ENCODE results near the gene MTCL1.

The MTCL1 gene

DNA sequence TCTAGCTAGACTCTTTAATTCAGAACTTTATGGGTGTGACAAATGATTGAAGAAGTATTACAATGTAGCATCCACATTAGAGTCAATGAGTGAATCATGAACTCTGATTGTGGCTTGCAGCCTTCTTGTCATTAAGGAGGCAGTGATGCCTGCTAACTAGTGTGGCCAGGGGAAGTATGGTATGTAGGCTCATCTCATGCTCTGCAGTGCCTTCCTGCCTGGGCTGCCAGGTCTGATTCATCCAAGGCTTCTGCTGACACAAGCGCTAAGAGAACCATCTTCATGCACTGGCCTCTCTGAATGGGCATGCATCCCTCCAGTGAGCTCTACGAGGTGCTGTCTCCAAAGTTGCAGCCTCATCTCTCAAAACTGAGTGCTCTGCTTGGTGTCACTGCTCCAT lies 144.3 kb downstream of the MTCL1 start:
- no peaks in the 10 kb centered on the region for H3K4me1 ChIP-seq (ENCODE audit: control insufficient read depth, low read depth, low read length)
- H3K9me3 ChIP-seq (ENCODE audit: control insufficient read depth, low read depth, low read length): no peaks in the 10 kb centered on the region
- no peaks in the 10 kb centered on the region for H3K36me3 ChIP-seq (ENCODE audit: control insufficient read depth, low read depth, low read length)
- H3K9ac ChIP-seq (ENCODE audit: low read length): no peak overlapping the region
- no peaks in the 10 kb centered on the region for H3K27me3 ChIP-seq (ENCODE audit: control insufficient read depth, insufficient read depth, low read length)
- H3K27ac ChIP-seq (ENCODE audit: low read length): no peak overlapping the region
- H3K4me3 ChIP-seq (ENCODE audit: low read length): no peak overlapping the region

DNA sequence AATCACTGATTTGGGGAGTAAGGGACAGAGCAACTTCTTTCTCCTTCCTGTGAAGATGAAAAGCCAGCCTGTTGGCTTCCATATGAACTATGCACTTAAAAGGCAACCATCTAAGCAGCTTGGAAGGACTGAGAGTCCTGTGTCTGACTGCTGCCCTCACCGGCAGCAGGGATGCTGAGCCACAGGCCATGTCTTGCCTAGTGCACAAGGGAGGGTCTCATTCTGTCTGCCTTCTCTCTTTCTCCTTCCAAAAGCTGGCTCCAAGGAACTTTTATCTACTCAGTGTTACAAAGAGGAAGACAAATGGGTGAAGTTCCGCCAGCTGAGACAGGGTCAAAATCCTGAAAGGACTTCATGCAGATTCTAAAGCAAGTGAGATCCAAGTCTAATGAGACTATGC lies 146.3 kb downstream of the MTCL1 start:
- H3K36me3 ChIP-seq (ENCODE audit: control insufficient read depth, low read depth, low read length): no peaks in the 10 kb centered on the region
- H3K4me3 ChIP-seq (ENCODE audit: low read length): no peak overlapping the region
- H3K4me1 ChIP-seq (ENCODE audit: control insufficient read depth, low read depth, low read length): peaks cover 3% of the 10 kb centered on the region
- H3K9me3 ChIP-seq (ENCODE audit: control insufficient read depth, low read depth, low read length): no peaks in the 10 kb centered on the region
- H3K27me3 ChIP-seq (ENCODE audit: control insufficient read depth, insufficient read depth, low read length): no peaks in the 10 kb centered on the region
- no peak overlapping the region for H3K27ac ChIP-seq (ENCODE audit: low read length)
- H3K9ac ChIP-seq (ENCODE audit: low read length): no peak overlapping the region

DNA sequence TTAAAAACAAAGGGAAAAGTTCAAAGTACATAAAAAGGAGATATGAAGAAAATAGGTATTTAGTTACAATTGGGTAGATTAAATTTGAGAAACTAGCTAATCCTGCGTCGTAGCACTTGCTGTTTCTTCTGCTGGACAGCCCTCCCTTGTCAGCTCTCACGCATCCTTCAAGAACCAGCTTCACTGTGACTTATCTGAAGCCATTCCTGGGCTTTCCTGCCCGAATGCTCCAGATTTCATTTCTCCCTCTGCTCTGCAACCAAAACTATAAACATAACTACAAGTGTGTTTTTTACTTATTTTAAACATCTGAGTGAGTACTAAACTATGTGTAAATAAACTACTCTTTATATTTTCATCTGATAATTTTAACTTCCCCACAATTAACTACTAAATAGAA lies 149.2 kb downstream of the MTCL1 start:
- no peak overlapping the region for H3K27ac ChIP-seq (ENCODE audit: low read length)
- H3K4me3 ChIP-seq (ENCODE audit: low read length): no peak overlapping the region
- H3K9me3 ChIP-seq (ENCODE audit: control insufficient read depth, low read depth, low read length): no peaks in the 10 kb centered on the region
- H3K9ac ChIP-seq (ENCODE audit: low read length): no peak overlapping the region
- H3K36me3 ChIP-seq (ENCODE audit: control insufficient read depth, low read depth, low read length): no peaks in the 10 kb centered on the region
- H3K4me1 ChIP-seq (ENCODE audit: control insufficient read depth, low read depth, low read length): peaks cover 3% of the 10 kb centered on the region
- H3K27me3 ChIP-seq (ENCODE audit: control insufficient read depth, insufficient read depth, low read length): no peaks in the 10 kb centered on the region

GRCh38 chr18:8854962-8855361 lies 149.6 kb downstream of the MTCL1 start:
- H3K4me1 ChIP-seq (ENCODE audit: control insufficient read depth, low read depth, low read length): peaks cover 3% of the 10 kb centered on the region
- no peak overlapping the region for H3K27ac ChIP-seq (ENCODE audit: low read length)
- no peaks in the 10 kb centered on the region for H3K36me3 ChIP-seq (ENCODE audit: control insufficient read depth, low read depth, low read length)
- H3K4me3 ChIP-seq (ENCODE audit: low read length): no peak overlapping the region
- no peak overlapping the region for H3K9ac ChIP-seq (ENCODE audit: low read length)
- no peaks in the 10 kb centered on the region for H3K27me3 ChIP-seq (ENCODE audit: control insufficient read depth, insufficient read depth, low read length)
- H3K9me3 ChIP-seq (ENCODE audit: control insufficient read depth, low read depth, low read length): no peaks in the 10 kb centered on the region

GRCh38 chr18:8856212-8856611 lies 150.9 kb downstream of the MTCL1 start:
- Histone ChIP-seq H3K27me3 (ENCODE audit: control insufficient read depth, insufficient read depth, low read length) (no peaks in the 10 kb centered on the region), H3K27ac (ENCODE audit: low read length) (no peak overlapping the region), H3K9me3 (ENCODE audit: control insufficient read depth, low read depth, low read length) (no peaks in the 10 kb centered on the region), H3K9ac (ENCODE audit: low read length) (no peak overlapping the region), H3K4me1 (ENCODE audit: control insufficient read depth, low read depth, low read length) (peaks cover 3% of the 10 kb centered on the region), H3K4me3 (ENCODE audit: low read length) (no peak overlapping the region), H3K36me3 (ENCODE audit: control insufficient read depth, low read depth, low read length) (no peaks in the 10 kb centered on the region)

GRCh38 chr18:8856769-8857393 lies 151.5 kb downstream of the MTCL1 start:
- Histone ChIP-seq H3K36me3 (ENCODE audit: control insufficient read depth, low read depth, low read length) (no peaks in the 10 kb centered on the region), H3K9me3 (ENCODE audit: control insufficient read depth, low read depth, low read length) (no peaks in the 10 kb centered on the region), H3K4me3 (ENCODE audit: low read length) (no peak overlapping the region), H3K4me1 (ENCODE audit: control insufficient read depth, low read depth, low read length) (peaks cover 3% of the 10 kb centered on the region), H3K27ac (ENCODE audit: low read length) (no peak overlapping the region), H3K27me3 (ENCODE audit: control insufficient read depth, insufficient read depth, low read length) (no peaks in the 10 kb centered on the region), H3K9ac (ENCODE audit: low read length) (no peak overlapping the region)

- no peaks in the 10 kb centered on the region for H3K27me3 ChIP-seq (ENCODE audit: control insufficient read depth, insufficient read depth, low read length)
- H3K9ac ChIP-seq (ENCODE audit: low read length): no peak overlapping the region
- no peaks in the 10 kb centered on the region for H3K9me3 ChIP-seq (ENCODE audit: control insufficient read depth, low read depth, low read length)
- no peaks in the 10 kb centered on the region for H3K36me3 ChIP-seq (ENCODE audit: control insufficient read depth, low read depth, low read length)
- no peak overlapping the region for H3K27ac ChIP-seq (ENCODE audit: low read length)
- peaks cover 3% of the 10 kb centered on the region for H3K4me1 ChIP-seq (ENCODE audit: control insufficient read depth, low read depth, low read length)
- no peak overlapping the region for H3K4me3 ChIP-seq (ENCODE audit: low read length)
Measured at GRCh38 chr18:8857806-8858205, 152.4 kb downstream of the MTCL1 start.

GRCh38 chr18:8858888-8859511 lies 153.6 kb downstream of the MTCL1 start:
- Histone ChIP-seq H3K27ac (ENCODE audit: low read length) (no peak overlapping the region), H3K4me1 (ENCODE audit: control insufficient read depth, low read depth, low read length) (peaks cover 3% of the 10 kb centered on the region), H3K4me3 (ENCODE audit: low read length) (no peak overlapping the region), H3K9ac (ENCODE audit: low read length) (no peak overlapping the region), H3K27me3 (ENCODE audit: control insufficient read depth, insufficient read depth, low read length) (no peaks in the 10 kb centered on the region), H3K9me3 (ENCODE audit: control insufficient read depth, low read depth, low read length) (no peaks in the 10 kb centered on the region), H3K36me3 (ENCODE audit: control insufficient read depth, low read depth, low read length) (no peaks in the 10 kb centered on the region)

- Histone ChIP-seq H3K9me3 (ENCODE audit: control insufficient read depth, low read depth, low read length) (no peaks in the 10 kb centered on the region), H3K27ac (ENCODE audit: low read length) (no peak overlapping the region), H3K36me3 (ENCODE audit: control insufficient read depth, low read depth, low read length) (no peaks in the 10 kb centered on the region), H3K9ac (ENCODE audit: low read length) (no peak overlapping the region), H3K27me3 (ENCODE audit: control insufficient read depth, insufficient read depth, low read length) (no peaks in the 10 kb centered on the region), H3K4me3 (ENCODE audit: low read length) (no peak overlapping the region), H3K4me1 (ENCODE audit: control insufficient read depth, low read depth, low read length) (no peaks in the 10 kb centered on the region)
Measured at GRCh38 chr18:8860845-8861642, 155.7 kb downstream of the MTCL1 start.

GRCh38 chr18:8863427-8863826 lies 158.1 kb downstream of the MTCL1 start:
- H3K4me1 ChIP-seq (ENCODE audit: control insufficient read depth, low read depth, low read length): no peaks in the 10 kb centered on the region
- no peak overlapping the region for H3K27ac ChIP-seq (ENCODE audit: low read length)
- H3K4me3 ChIP-seq (ENCODE audit: low read length): no peak overlapping the region
- no peak overlapping the region for H3K9ac ChIP-seq (ENCODE audit: low read length)
- H3K9me3 ChIP-seq (ENCODE audit: control insufficient read depth, low read depth, low read length): no peaks in the 10 kb centered on the region
- H3K36me3 ChIP-seq (ENCODE audit: control insufficient read depth, low read depth, low read length): no peaks in the 10 kb centered on the region
- H3K27me3 ChIP-seq (ENCODE audit: control insufficient read depth, insufficient read depth, low read length): no peaks in the 10 kb centered on the region

DNA sequence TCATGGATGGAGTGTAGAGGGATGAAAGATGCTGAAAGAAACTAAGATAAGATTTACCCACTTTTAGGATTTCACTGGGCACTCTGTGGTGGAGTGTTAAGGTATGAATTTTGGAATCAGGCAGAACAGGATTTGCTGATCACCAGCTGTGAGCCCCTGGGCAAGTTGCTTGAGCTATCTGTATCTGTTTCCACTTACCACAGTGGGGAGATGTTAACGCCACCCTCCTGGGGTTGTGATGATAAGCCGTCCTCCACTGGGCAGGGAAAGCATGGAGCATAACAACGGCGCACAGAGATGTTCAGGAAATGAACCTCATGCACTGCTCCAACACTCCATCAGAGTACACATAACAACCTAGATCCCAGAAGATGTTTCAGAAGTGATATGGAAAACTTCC lies 160.6 kb downstream of the MTCL1 start:
- Histone ChIP-seq H3K27me3 (ENCODE audit: control insufficient read depth, insufficient read depth, low read length) (no peaks in the 10 kb centered on the region), H3K4me3 (ENCODE audit: low read length) (no peak overlapping the region), H3K4me1 (ENCODE audit: control insufficient read depth, low read depth, low read length) (no peaks in the 10 kb centered on the region), H3K27ac (ENCODE audit: low read length) (no peak overlapping the region), H3K36me3 (ENCODE audit: control insufficient read depth, low read depth, low read length) (no peaks in the 10 kb centered on the region), H3K9me3 (ENCODE audit: control insufficient read depth, low read depth, low read length) (no peaks in the 10 kb centered on the region), H3K9ac (ENCODE audit: low read length) (no peak overlapping the region)

Measured in iPS-18a (cell line).